GM12874 (cell line): Measurements from ENCODE around the gene MYH10.

Experiments used
- CTCF ChIP-seq: IDR thresholded peaks from 2 replicates; pipeline ENCODE4 v1.5.1; 2011; ENCODE audit warnings: low read depth, mild to moderate bottlenecking, control low read depth, low read length, moderate library complexity; ENCODE audit not compliant: insufficient read depth

The MYH10 gene

GRCh38 chr17:8586766-8587165, 43.8 kb downstream of the MYH10 start:
- TF ChIP-seq CTCF = no peak

- no peak for TF ChIP-seq CTCF
These were observed 44.6 kb downstream of the MYH10 start for GRCh38 chr17:8585911-8586310.

GRCh38 chr17:8583954-8584353, 46.6 kb downstream of the MYH10 start:
- no peak for TF ChIP-seq CTCF

GRCh38 chr17:8580952-8581658, 49.4 kb downstream of the MYH10 start:
- no peak for TF ChIP-seq CTCF

GRCh38 chr17:8577868-8578267, 52.7 kb downstream of the MYH10 start:
- TF ChIP-seq CTCF = no peak

GRCh38 chr17:8576559-8577294, 53.8 kb downstream of the MYH10 start:
- TF ChIP-seq CTCF = no peak

- no peak for TF ChIP-seq CTCF
These were observed 55.8 kb downstream of the MYH10 start for GRCh38 chr17:8574687-8575086.
